H9 (cell line): ENCODE measurements around the gene MGAT5. TPM values are rescaled to one million over a fixed set of nuclear protein-coding genes. Genes with fewer than 3 reads are reported as not detected.
A peak's percentile ranks its signal among the peaks of the same experiment; 100 is the strongest.

Experiments
- DNase-seq: peaks from one replicate; pipeline ENCODE4 v3.0.0-alpha.2; 2017
- H2AFZ ChIP-seq: one replicate; pipeline ENCODE4 v1.6.1; 2013; ENCODE audit warnings: mild to moderate bottlenecking, low read length, control low read depth, moderate library complexity
- H2AK5ac ChIP-seq: 2 replicates; pipeline ENCODE4 v1.6.1; 2013; ENCODE audit warnings: low read length, control low read depth, mixed read lengths; ENCODE audit not compliant: insufficient read length
- H2BK120ac ChIP-seq: one replicate; pipeline ENCODE4 v1.6.1; 2013; ENCODE audit warnings: low read depth, mild to moderate bottlenecking, low read length, control low read depth, inconsistent platforms; ENCODE audit not compliant: poor library complexity, severe bottlenecking
- H2BK12ac ChIP-seq: 2 replicates; pipeline ENCODE4 v1.6.1; 2013; ENCODE audit warnings: low read length, control low read depth, mixed read lengths, low read depth; ENCODE audit not compliant: insufficient read length
- H2BK15ac ChIP-seq: 2 replicates; pipeline ENCODE4 v1.6.1; 2013; ENCODE audit warnings: low read depth, low read length, control low read depth
- H2BK20ac ChIP-seq: one replicate; pipeline ENCODE4 v1.6.1; 2013; ENCODE audit warnings: low read depth, mild to moderate bottlenecking, low read length, control low read depth, inconsistent platforms; ENCODE audit not compliant: poor library complexity, severe bottlenecking
- H2BK5ac ChIP-seq: 2 replicates; pipeline ENCODE4 v1.6.1; 2013; ENCODE audit warnings: low read length, control low read depth, mixed read lengths; ENCODE audit not compliant: insufficient read length
- H3K14ac ChIP-seq: 2 replicates; pipeline ENCODE4 v1.6.1; 2013; ENCODE audit warnings: low read length, control low read depth; ENCODE audit not compliant: insufficient read depth
- H3K18ac ChIP-seq: 2 replicates; pipeline ENCODE4 v1.6.1; 2013; ENCODE audit warnings: low read depth, mild to moderate bottlenecking, mixed read lengths, low read length, control low read depth; ENCODE audit not compliant: insufficient read length
- H3K23ac ChIP-seq: 2 replicates; pipeline ENCODE4 v1.6.1; 2013; ENCODE audit warnings: low read length, control low read depth, mixed read lengths, low read depth; ENCODE audit not compliant: insufficient read length
- H3K23me2 ChIP-seq: 2 replicates; pipeline ENCODE4 v1.6.1; 2013; ENCODE audit warnings: low read depth, mild to moderate bottlenecking, mixed read lengths, low read length, control low read depth; ENCODE audit not compliant: insufficient read length, poor library complexity, severe bottlenecking
- H3K27ac ChIP-seq: 2 replicates; pipeline ENCODE4 v1.5.1; 2013; ENCODE audit warnings: low read length, control low read depth, mixed read lengths, low read depth; ENCODE audit not compliant: insufficient read length
- H3K27me3 ChIP-seq: 2 replicates; pipeline ENCODE4 v1.6.1; 2013; ENCODE audit warnings: low read length, control low read depth, inconsistent platforms; ENCODE audit not compliant: insufficient read depth
- H3K4ac ChIP-seq: 2 replicates; pipeline ENCODE4 v1.6.1; 2013; ENCODE audit warnings: low read depth, mild to moderate bottlenecking, control low read depth, inconsistent platforms, low read length, moderate library complexity
- H3K4me1 ChIP-seq: 2 replicates; pipeline ENCODE4 v1.6.1; 2013; ENCODE audit warnings: low read length, control low read depth, inconsistent platforms; ENCODE audit not compliant: insufficient read depth
- H3K4me2 ChIP-seq: 2 replicates; pipeline ENCODE4 v1.6.1; 2013; ENCODE audit warnings: low read length, control low read depth, mixed read lengths; ENCODE audit not compliant: insufficient read length, insufficient read depth
- H3K56ac ChIP-seq: 2 replicates; pipeline ENCODE4 v1.6.1; 2013; ENCODE audit warnings: low read depth, mild to moderate bottlenecking, mixed read lengths, low read length, control low read depth; ENCODE audit not compliant: insufficient read length
- H3K79me1 ChIP-seq: 2 replicates; pipeline ENCODE4 v1.6.1; 2013; ENCODE audit warnings: low read depth, mild to moderate bottlenecking, moderate library complexity, low read length, control low read depth, inconsistent platforms; ENCODE audit not compliant: insufficient read depth, poor library complexity, severe bottlenecking
- H3K79me2 ChIP-seq: 2 replicates; pipeline ENCODE4 v1.6.1; 2013; ENCODE audit warnings: low read length, control low read depth, inconsistent platforms; ENCODE audit not compliant: insufficient read depth
- H3K9ac ChIP-seq: 2 replicates; pipeline ENCODE4 v1.6.1; 2013; ENCODE audit warnings: low read length, control low read depth, mixed read lengths; ENCODE audit not compliant: insufficient read length; ENCODE audit errors: extremely low read depth
- H3K9me3 ChIP-seq: one replicate; pipeline ENCODE4 v1.6.1; 2013; ENCODE audit warnings: low read depth, low read length, inconsistent platforms; ENCODE audit not compliant: control insufficient read depth
- H3T11ph ChIP-seq: one replicate; pipeline ENCODE4 v1.6.1; 2013; ENCODE audit warnings: mild to moderate bottlenecking, low read length, control low read depth, inconsistent platforms
- H4K20me1 ChIP-seq: one replicate; pipeline ENCODE4 v1.6.1; 2013; ENCODE audit not compliant: control insufficient read depth, insufficient read length, insufficient read depth
- H4K5ac ChIP-seq: 2 replicates; pipeline ENCODE4 v1.6.1; 2013; ENCODE audit warnings: low read depth, mild to moderate bottlenecking, mixed read lengths, low read length, control low read depth; ENCODE audit not compliant: insufficient read length
- H4K8ac ChIP-seq: replicated peaks from 2 replicates; pipeline ENCODE4 v1.6.1; 2013; ENCODE audit warnings: low read length, control low read depth, mixed read lengths, low read depth; ENCODE audit not compliant: insufficient read length
- H4K91ac ChIP-seq: 2 replicates; pipeline ENCODE4 v1.6.1; 2013; ENCODE audit warnings: low read depth, mild to moderate bottlenecking, moderate library complexity, mixed read lengths, low read length, control low read depth; ENCODE audit not compliant: insufficient read length
- H3K27ac Mint-ChIP-seq, 3 experiments: 2 replicates in 2 of 3; 3 replicates in 1 of 3; pipeline ENCODE4 v1.8.0; 2020 to 2021; ENCODE audit warnings: mixed read lengths in 3 of 3, mild to moderate bottlenecking in 1 of 3, moderate library complexity in 1 of 3
- H3K27me3 Mint-ChIP-seq: 2 replicates; pipeline ENCODE4 v1.8.0; 2021; ENCODE audit warnings: low read depth, mild to moderate bottlenecking, moderate library complexity, mixed read lengths
- H3K36me3 Mint-ChIP-seq, 3 experiments: 2 replicates in 2 of 3; 3 replicates in 1 of 3; pipeline ENCODE4 v1.8.0; 2020 to 2021; ENCODE audit warnings: low read depth in 3 of 3, mixed read lengths in 3 of 3; ENCODE audit not compliant: insufficient read depth in 1 of 3
- H3K4me1 Mint-ChIP-seq, 2 experiments: 2 replicates each; pipeline ENCODE4 v1.8.0; 2020; ENCODE audit warnings: mixed read lengths in 2 of 2
- H3K4me3 Mint-ChIP-seq, 2 experiments: 2 replicates in 1 of 2; 3 replicates in 1 of 2; pipeline ENCODE4 v1.8.0; 2020 to 2021; ENCODE audit warnings: mild to moderate bottlenecking in 2 of 2, mixed read lengths in 2 of 2, moderate library complexity in 1 of 2
- H3K9me3 Mint-ChIP-seq, 2 experiments: 2 replicates in 1 of 2; 3 replicates in 1 of 2; pipeline ENCODE4 v1.8.0; 2020; ENCODE audit warnings: mild to moderate bottlenecking in 2 of 2, mixed read lengths in 2 of 2, moderate library complexity in 1 of 2
- WGBS: extraction: QIAGEN DNeasy Blood & Tissue Kit; methylation state at CpG from one replicate; pipeline ENCODE4 v1.1.7; 2013; ENCODE audit warnings: missing lambda C conversion rate, low lambda C conversion rate, mixed read lengths; ENCODE audit not compliant: insufficient read length; ENCODE audit errors: extremely low coverage; 5-methylcytosine and 5-hydroxymethylcytosine counted together
- total RNA-seq: library from RNA; stranded (reverse); gene quantifications from 2 replicates; pipeline ENCODE4 v1.2.1, GENCODE V29; 2021
- TF ChIP-seq, protein P1 (sequence below): fragments of 200-600 bp; sonication (generic); conservative IDR thresholded peaks from 3 replicates; pipeline ENCODE4 v1.8.0; 2021; ENCODE audit warnings: antibody characterized with exemption, mild to moderate bottlenecking

Gene MGAT5
- total RNA-seq, 1 experiment from 2014 or later = 25.7 TPM

- Histone ChIP-seq H2AK5ac (no peak overlapping the region), H3K27me3 (no peaks in the 10 kb centered on the region), H2BK120ac (no peak overlapping the region), H3K4me1 (no peaks in the 10 kb centered on the region), H3K79me2 (no peaks in the 10 kb centered on the region), H2BK5ac (no peak overlapping the region), H3K4me2 (no peak overlapping the region), H3K14ac (no peak overlapping the region), H2BK20ac (no peak overlapping the region), H2AFZ (no peak overlapping the region), H3K4ac (no peak overlapping the region), H2BK12ac (no peak overlapping the region), H4K5ac (no peak overlapping the region), H3K23me2 (no peaks in the 10 kb centered on the region), H3K18ac (no peak overlapping the region), H3K9ac (no peak overlapping the region), H3T11ph (no peak overlapping the region), H2BK15ac (no peak overlapping the region), H3K23ac (no peak overlapping the region), H4K20me1 (no peaks in the 10 kb centered on the region), H3K27ac (no peak overlapping the region), H3K9me3 (no peaks in the 10 kb centered on the region), H3K56ac (no peak overlapping the region), H4K91ac (no peak overlapping the region), H3K79me1 (no peaks in the 10 kb centered on the region), H4K8ac (no peak overlapping the region)
- Mint-ChIP-seq H3K27me3 (no peaks in the 10 kb centered on the region), H3K36me3 (peaks cover 0 to 10% (median 0%) of the 10 kb centered on the region in 3 experiments; a peak in 5 of 7 replicates), H3K4me3 (no peak overlapping the region), H3K9me3 (no peaks in the 10 kb centered on the region), H3K4me1 (peaks cover 14 to 16% of the 10 kb centered on the region in 2 experiments), H3K27ac (peak overlapping the region in 1 of 3 experiments; percentile 65; a peak in 2 of 7 replicates)
- no peak for DNase-seq
- no CpG with 5 or more reads among the region's 1 CpG for WGBS
- TF ChIP-seq, protein P1, sequence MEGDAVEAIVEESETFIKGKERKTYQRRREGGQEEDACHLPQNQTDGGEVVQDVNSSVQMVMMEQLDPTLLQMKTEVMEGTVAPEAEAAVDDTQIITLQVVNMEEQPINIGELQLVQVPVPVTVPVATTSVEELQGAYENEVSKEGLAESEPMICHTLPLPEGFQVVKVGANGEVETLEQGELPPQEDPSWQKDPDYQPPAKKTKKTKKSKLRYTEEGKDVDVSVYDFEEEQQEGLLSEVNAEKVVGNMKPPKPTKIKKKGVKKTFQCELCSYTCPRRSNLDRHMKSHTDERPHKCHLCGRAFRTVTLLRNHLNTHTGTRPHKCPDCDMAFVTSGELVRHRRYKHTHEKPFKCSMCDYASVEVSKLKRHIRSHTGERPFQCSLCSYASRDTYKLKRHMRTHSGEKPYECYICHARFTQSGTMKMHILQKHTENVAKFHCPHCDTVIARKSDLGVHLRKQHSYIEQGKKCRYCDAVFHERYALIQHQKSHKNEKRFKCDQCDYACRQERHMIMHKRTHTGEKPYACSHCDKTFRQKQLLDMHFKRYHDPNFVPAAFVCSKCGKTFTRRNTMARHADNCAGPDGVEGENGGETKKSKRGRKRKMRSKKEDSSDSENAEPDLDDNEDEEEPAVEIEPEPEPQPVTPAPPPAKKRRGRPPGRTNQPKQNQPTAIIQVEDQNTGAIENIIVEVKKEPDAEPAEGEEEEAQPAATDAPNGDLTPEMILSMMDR = no peak
Observed at GRCh38 chr2:134362740-134363139, 108.9 kb downstream of the MGAT5 start.
